ENCODE results near the gene MLN.

- no peak for TF ChIP-seq TOX (CRISPR knock-in tag; IDR thresholded peaks at IDR 0.05; ENCODE audit: borderline replicate concordance)
- TF ChIP-seq TSHZ2 (CRISPR knock-in tag; IDR thresholded peaks at IDR 0.05), result no peak
- TF ChIP-seq CSRNP3 (CRISPR knock-in tag; IDR thresholded peaks at IDR 0.05), result no peak
- TF ChIP-seq ZFP30 (CRISPR knock-in tag; IDR thresholded peaks at IDR 0.05), result no peak
- no peak for TF ChIP-seq CREB5 (CRISPR knock-in tag; IDR thresholded peaks at IDR 0.05; ENCODE audit: low read depth)
- no peak for TF ChIP-seq OSR1 (CRISPR knock-in tag; IDR thresholded peaks at IDR 0.05)
Observed at GRCh38 chr6:33776186-33776585, 27.6 kb downstream of the MLN start.
